Stimulated activated CD8-positive, alpha-beta memory T cell treated with anti-CD3 and anti-CD28 coated beads, Interleukin-7, amount 100 ng/mL, for 4 hours (primary cell): ENCODE results near the gene HSD17B3.
"Not testable (repeated sequence)": the region's sequence is repeated elsewhere in the genome, so short reads cannot be mapped to it uniquely, and the experiment has no call there.

ENCODE experiments used
- DNase-seq, 2 donors: peaks; one replicate each; pipeline ENCODE4 v3.0.0-alpha.2; 2020; ENCODE audit warnings: low read depth in 2 of 2

Gene HSD17B3

GRCh38 chr9:96302021-96302420 is at the start of gene HSD17B3:
TSS of gene HSD17B3 (minus strand) at chr9:96302176. CDS start at chr9:96302104, 72 bp downstream.
- DNase-seq, result no peak

GRCh38 chr9:96350866-96351265 is 48.9 kb upstream of the HSD17B3 start:
- no peak for DNase-seq

- DNase-seq, result no peak
These were observed 46.3 kb upstream of the HSD17B3 start for GRCh38 chr9:96348261-96348660.

GRCh38 chr9:96345551-96345950 is 43.6 kb upstream of the HSD17B3 start:
- no peak for DNase-seq

- DNase-seq, result no peak
These were observed 42.6 kb upstream of the HSD17B3 start for GRCh38 chr9:96344458-96345180.

- DNase-seq, result no peak
These were observed 41.8 kb upstream of the HSD17B3 start for GRCh38 chr9:96343515-96344360.

- no peak for DNase-seq
These were observed 40.7 kb upstream of the HSD17B3 start for GRCh38 chr9:96342571-96343245.

- no peak for DNase-seq
These were observed 38.7 kb upstream of the HSD17B3 start for GRCh38 chr9:96340707-96341106.

- DNase-seq, result no peak
These were observed 36.3 kb upstream of the HSD17B3 start for GRCh38 chr9:96338299-96338698.

GRCh38 chr9:96333958-96334357 is 32.0 kb upstream of the HSD17B3 start:
- no peak for DNase-seq

GRCh38 chr9:96331236-96331947 is 29.4 kb upstream of the HSD17B3 start:
- DNase-seq, result no peak

- DNase-seq, result peak; percentile 2 to 6
These were observed 25.8 kb upstream of the HSD17B3 start for GRCh38 chr9:96327694-96328352.

GRCh38 chr9:96323169-96323568 is 21.2 kb upstream of the HSD17B3 start:
- no peak for DNase-seq

GRCh38 chr9:96322736-96323135 is 20.8 kb upstream of the HSD17B3 start:
- not testable (repeated sequence) for DNase-seq

- not testable (repeated sequence) for DNase-seq
These were observed 20.2 kb upstream of the HSD17B3 start for GRCh38 chr9:96322210-96322609.

- no peak for DNase-seq
These were observed 19.5 kb upstream of the HSD17B3 start for GRCh38 chr9:96321515-96321914.

GRCh38 chr9:96320749-96321280 is 18.8 kb upstream of the HSD17B3 start:
- no peak for DNase-seq

- DNase-seq, result no peak
These were observed 17.1 kb upstream of the HSD17B3 start for GRCh38 chr9:96318921-96319565.

GRCh38 chr9:96317335-96317980 is 15.5 kb upstream of the HSD17B3 start:
- DNase-seq, result peak; percentile 11 to 33

GRCh38 chr9:96309850-96310249 is 7.9 kb upstream of the HSD17B3 start:
- DNase-seq, result no peak
